Lower lobe of right lung (tissue), 2 donors: ENCODE results near the gene TTYH2. TPM values are rescaled to one million over a fixed set of nuclear protein-coding genes. Genes with fewer than 3 reads are reported as not detected.

ENCODE experiments used
- ATAC-seq, 2 donors: fragments of 200-7000 bp; cut with Tn5 transposase; one replicate each; pipeline ENCODE4 v1.9.1; 2020 to 2022; ENCODE audit warnings: mild to moderate bottlenecking in 2 of 2, moderate library complexity in 2 of 2
- DNase-seq: peaks from one replicate; pipeline ENCODE4 v3.0.0-alpha.2; 2020
- H3K27ac ChIP-seq: fragments of 200-600 bp; one replicate; pipeline ENCODE4 v1.8.0; 2022
- H3K27me3 ChIP-seq: fragments of 200-600 bp; one replicate; pipeline ENCODE4 v1.8.0; 2022; ENCODE audit warnings: low read depth
- H3K36me3 ChIP-seq: fragments of 200-600 bp; one replicate; pipeline ENCODE4 v1.8.0; 2022; ENCODE audit warnings: mild to moderate bottlenecking
- H3K4me1 ChIP-seq: fragments of 200-600 bp; one replicate; pipeline ENCODE4 v1.8.0; 2022
- H3K4me3 ChIP-seq: fragments of 200-600 bp; one replicate; pipeline ENCODE4 v1.8.0; 2022; ENCODE audit warnings: mild to moderate bottlenecking
- H3K9me3 ChIP-seq: fragments of 200-600 bp; one replicate; pipeline ENCODE4 v1.8.0; 2022
- CTCF ChIP-seq: fragments of 200-600 bp; IDR thresholded peaks from one replicate; pipeline ENCODE4 v1.8.0; 2022; ENCODE audit warnings: antibody characterized with exemption, mild to moderate bottlenecking
- intact Hi-C: fragments of 100-400 bp; cut with DNase I; formaldehyde crosslinking; loops from one replicate; pipeline ENCODE4 v1.11.0; 2022
- total RNA-seq: library from RNA; stranded (reverse); fragmentation: NEBNext Ultra II Directional; extraction: Animal tissue kit (Norgen Biotek cat#: 25700); gene quantifications from one replicate; pipeline ENCODE4 v1.2.1, GENCODE V29; 2021
- donor health status: DM: no; HTN: yes; CAD: no; lungs with severe emphysema.

TTYH2 gene
- total RNA-seq, 1 donor from 2014 or later = 7.7 TPM

- Histone ChIP-seq H3K27ac (peak overlapping the region; percentile 74), H3K27me3 (no peaks in the 10 kb centered on the region), H3K4me1 (peaks cover 21% of the 10 kb centered on the region), H3K36me3 (peaks cover 2% of the 10 kb centered on the region), H3K4me3 (no peak overlapping the region), H3K9me3 (no peaks in the 10 kb centered on the region)
- DNase-seq = no peak
- ATAC-seq = no peak
- intact Hi-C loops = no loop called here
- TF ChIP-seq CTCF = no peak
These were observed 21.7 kb downstream of the TTYH2 start for GRCh38 chr17:74235040-74235581.

- Histone ChIP-seq H3K9me3 (no peaks in the 10 kb centered on the region), H3K4me3 (no peak overlapping the region), H3K27me3 (no peaks in the 10 kb centered on the region), H3K4me1 (peaks cover 29% of the 10 kb centered on the region), H3K27ac (no peak overlapping the region), H3K36me3 (no peaks in the 10 kb centered on the region)
- ATAC-seq (no peak), DNase-seq (no peak)
- no peak for TF ChIP-seq CTCF
- intact Hi-C loops = no loop called here
These were observed 22.6 kb downstream of the TTYH2 start for GRCh38 chr17:74235911-74236371.

- intact Hi-C loops = no loop called here
- no peaks in the 10 kb centered on the region for H3K9me3 ChIP-seq
- no peak for TF ChIP-seq CTCF
- H3K4me3 ChIP-seq = no peak overlapping the region
- no peaks in the 10 kb centered on the region for H3K27me3 ChIP-seq
- no peaks in the 10 kb centered on the region for H3K36me3 ChIP-seq
- ATAC-seq (no peak), DNase-seq (no peak)
- H3K4me1 ChIP-seq = peaks cover 38% of the 10 kb centered on the region
- H3K27ac ChIP-seq = no peak overlapping the region
These were observed 23.9 kb downstream of the TTYH2 start for GRCh38 chr17:74237321-74237720.

- ATAC-seq (peak in 1 of 2 donors; percentile 54), DNase-seq (peak; percentile 59)
- no peak overlapping the region for H3K4me3 ChIP-seq
- no peak for TF ChIP-seq CTCF
- no peak overlapping the region for H3K27ac ChIP-seq
- H3K36me3 ChIP-seq = no peaks in the 10 kb centered on the region
- H3K27me3 ChIP-seq = no peaks in the 10 kb centered on the region
- H3K4me1 ChIP-seq = peaks cover 29% of the 10 kb centered on the region
- intact Hi-C loops = no loop called here
- no peaks in the 10 kb centered on the region for H3K9me3 ChIP-seq
These were observed 25.8 kb downstream of the TTYH2 start for GRCh38 chr17:74239172-74239571.

DNA sequence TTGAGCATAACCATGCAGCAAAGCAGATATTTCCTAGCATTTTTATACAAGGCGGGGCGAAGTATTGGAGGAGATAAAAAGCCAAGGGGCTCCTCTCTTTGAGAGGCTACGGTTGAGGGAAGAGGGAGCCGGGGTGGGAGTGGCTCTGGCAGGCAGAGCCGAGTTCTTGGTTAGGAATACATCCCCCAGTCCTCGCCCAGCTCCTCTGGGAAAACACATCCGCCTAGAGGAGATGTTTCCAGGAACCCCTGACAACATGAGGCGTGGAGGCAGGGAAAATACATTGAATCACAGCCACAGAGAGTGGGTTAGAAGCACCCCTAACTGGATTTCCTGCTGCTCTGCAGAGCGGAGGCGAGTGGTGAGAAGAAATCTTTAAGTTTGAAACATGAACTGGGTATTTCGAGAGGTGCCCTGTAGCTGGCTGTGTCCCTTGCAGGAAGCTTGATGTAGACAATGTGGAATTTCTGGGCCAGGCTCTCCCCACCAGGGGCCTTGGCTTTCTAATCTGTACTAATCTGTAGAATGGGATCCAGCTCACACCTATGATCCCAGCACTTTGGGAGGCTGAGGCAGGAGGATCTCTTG, 27.3 kb downstream of the TTYH2 start:
- peak in 1 of 2 donors; percentile 16 for ATAC-seq
- no peak for DNase-seq
- no peak overlapping the region for H3K27ac ChIP-seq

More for the DNA sequence above, 27.3 kb downstream of the TTYH2 start:
- Histone ChIP-seq H3K27me3 (no peaks in the 10 kb centered on the region), H3K4me3 (no peak overlapping the region), H3K36me3 (no peaks in the 10 kb centered on the region), H3K4me1 (peaks cover 20% of the 10 kb centered on the region), H3K9me3 (no peaks in the 10 kb centered on the region)
- TF ChIP-seq CTCF = no peak
- intact Hi-C loops = no loop called here
